ENCODE results near the gene APOH. TPM values are rescaled to one million over a fixed set of nuclear protein-coding genes. Genes with fewer than 3 reads are reported as not detected.

The APOH gene
- polyA plus RNA-seq, 3 donors: 0.28 to 0.86 (median 0.51) TPM

DNA sequence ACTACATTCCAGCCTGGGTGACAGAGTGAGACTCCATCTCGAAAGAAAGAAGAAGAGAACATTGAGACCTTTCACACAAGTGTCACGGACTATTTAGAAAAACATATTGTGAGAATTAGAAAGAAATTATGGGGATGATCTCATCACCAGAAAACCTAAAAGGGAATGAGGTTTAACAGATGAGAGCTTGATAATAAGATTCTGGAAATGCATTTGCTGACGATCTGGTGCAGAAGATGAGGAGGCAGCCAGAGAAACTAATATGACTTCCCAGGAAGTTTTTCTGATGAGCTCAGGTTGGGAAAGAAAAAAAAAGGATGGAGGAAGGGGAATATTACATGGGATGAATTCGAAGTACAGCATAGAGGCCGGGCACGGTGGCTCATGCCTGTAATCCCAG lies 10.8 kb upstream of the APOH start:
- DNase-seq (ENCODE audit: low read depth in 3 of 3, low spot score in 2 of 3): no peak

DNA sequence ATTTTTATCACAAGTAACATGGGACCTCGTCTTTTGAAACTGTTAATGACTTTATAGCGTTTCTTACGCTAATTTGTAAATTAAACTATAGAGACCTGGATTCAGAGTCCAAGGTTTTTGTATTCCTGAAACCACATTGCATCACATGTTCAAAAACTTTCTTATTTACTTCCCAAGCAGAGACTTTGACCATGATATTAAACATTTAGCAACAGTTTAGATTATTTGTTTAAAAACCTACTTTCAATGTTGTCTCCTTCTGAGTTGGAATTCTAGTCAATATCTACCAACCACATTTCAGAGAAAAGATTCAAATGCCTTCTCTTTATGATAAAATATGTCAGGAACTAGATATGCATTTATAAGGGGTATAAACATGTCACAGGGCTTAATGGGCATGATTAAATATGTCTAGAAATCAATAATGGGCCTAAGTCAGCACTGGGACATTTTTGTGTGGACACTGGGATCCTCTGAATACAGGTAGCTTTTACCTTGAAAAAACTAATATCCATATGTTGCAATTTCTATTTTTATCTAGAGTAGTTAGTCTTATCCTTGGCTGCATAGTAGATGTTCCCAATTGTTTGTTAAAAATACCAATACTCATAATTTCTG lies 6.3 kb upstream of the APOH start:
- no peak for DNase-seq (ENCODE audit: low read depth in 3 of 3, low spot score in 2 of 3)

DNA sequence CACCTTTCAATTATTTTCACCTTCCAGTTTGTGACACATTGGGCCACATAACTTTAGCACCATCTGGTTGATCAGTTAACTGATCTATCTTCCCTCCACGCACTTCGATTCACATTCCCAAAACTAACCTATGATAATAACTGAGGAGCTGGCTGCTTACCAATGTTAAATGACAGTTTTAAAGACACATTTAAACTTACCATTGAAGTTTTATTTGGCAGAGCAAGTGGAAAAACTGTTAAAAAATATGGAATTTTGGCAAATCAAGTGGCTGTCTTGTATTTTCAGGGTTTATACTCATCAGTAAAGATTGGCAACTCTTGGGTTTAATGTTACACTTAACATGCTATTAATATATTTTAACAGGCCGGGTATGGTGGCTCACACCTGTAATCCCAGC lies 5.4 kb upstream of the APOH start:
- no peak for DNase-seq (ENCODE audit: low read depth in 3 of 3, low spot score in 2 of 3)

DNA sequence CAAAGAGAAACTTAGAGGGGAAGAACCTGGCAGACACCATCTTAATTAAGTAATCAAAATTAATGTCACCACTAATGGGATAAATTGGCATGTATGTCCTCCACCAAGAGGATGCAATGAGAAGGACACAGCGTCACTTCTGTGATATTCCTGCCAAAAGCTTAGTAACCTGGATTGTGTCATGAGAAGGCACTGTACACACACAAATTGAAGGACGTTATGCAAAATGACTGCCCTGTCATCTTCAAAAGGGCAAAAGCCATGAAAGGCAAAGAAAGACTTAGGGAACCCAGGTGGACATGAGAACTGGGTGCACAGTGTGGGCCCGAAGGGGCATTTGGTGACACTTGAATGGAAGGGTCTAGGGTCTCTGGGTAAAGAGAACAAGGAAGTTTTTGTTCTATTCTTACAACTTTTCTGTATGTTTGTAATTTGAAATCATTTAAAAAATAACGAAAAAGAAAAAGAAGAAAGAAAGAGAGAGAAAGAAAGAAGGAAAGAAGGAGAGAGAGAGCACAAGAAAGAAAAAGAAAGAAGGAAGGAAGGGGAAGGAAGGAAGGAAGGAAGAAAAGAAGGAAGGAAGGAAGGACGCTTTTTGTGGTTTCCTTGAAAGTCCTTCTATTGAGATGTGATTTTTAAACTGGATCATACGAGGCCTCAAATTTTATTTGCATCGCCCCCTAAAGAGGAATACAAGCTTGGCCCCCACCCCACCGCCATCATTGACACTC lies 4.0 kb upstream of the APOH start:
- no peak for DNase-seq (ENCODE audit: low read depth in 3 of 3, low spot score in 2 of 3)

DNA sequence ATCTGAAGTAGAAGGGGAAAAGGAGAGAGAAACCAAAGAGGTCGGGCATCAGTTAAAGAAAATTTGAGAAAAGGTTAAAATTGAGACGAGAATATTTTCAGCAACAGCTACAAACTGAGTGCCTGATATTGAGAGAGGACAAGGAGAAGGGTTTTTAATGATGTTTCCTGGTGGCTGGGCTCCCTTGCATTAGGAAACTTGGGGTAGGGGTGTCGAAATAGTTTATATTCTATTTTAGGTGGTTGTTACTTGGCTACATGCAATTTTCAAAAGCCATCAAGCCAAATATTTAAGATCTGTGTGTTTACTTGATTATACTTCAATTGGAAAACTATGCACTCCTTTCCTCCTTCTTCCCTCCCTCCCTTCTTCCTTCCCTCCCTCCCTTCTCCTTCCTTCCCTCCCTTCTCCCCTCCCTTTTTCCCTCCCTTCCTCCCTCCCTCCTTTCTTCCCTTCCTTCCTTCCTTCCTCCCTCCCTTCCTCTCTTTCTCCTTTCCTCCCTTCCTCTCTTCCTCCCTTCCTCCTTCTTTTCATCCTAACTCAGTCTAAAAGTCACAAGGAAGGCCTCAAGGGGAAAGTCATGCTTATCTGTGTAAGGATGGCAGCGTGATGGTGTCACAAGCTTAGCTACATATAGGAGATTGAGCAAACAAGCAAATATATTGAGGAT lies 1.8 kb upstream of the APOH start:
- DNase-seq (ENCODE audit: low read depth in 3 of 3, low spot score in 2 of 3): no peak

DNA sequence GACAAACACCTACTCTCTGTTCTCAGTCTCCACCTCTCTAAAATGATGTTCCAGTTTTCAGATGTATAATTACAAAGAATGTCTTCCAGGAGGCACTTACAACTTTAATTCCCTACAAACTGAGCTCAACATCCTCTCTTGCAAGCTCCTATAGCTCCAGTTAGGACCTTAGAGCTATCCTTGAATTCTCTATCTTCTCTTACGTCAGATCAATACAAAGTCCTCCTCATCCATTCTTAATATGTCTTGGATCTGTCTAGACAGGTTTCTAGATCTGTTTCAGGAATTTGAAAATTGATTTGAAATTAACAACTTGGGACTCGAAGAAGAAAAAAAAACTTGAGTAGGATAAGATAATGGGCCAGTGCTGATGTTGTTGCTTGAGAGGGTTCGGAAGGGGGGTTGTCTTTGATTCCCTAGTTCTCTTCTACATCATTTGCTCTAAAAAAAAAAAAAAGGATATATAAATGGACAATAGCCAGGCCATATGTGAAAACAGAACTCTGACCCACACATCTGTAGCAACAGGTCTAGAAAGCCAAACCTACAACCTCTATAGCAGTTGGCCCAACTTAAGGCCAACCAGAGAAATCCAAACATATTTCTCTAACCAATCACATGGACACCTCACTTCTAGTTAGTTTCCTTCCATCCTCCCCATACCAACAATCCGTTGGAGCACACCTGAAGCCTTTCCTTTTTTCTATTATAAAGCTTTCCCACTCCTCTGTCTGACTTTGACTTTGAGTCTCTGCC lies 746 bp upstream of the APOH start:
- DNase-seq (ENCODE audit: low read depth in 3 of 3, low spot score in 2 of 3): no peak

DNA sequence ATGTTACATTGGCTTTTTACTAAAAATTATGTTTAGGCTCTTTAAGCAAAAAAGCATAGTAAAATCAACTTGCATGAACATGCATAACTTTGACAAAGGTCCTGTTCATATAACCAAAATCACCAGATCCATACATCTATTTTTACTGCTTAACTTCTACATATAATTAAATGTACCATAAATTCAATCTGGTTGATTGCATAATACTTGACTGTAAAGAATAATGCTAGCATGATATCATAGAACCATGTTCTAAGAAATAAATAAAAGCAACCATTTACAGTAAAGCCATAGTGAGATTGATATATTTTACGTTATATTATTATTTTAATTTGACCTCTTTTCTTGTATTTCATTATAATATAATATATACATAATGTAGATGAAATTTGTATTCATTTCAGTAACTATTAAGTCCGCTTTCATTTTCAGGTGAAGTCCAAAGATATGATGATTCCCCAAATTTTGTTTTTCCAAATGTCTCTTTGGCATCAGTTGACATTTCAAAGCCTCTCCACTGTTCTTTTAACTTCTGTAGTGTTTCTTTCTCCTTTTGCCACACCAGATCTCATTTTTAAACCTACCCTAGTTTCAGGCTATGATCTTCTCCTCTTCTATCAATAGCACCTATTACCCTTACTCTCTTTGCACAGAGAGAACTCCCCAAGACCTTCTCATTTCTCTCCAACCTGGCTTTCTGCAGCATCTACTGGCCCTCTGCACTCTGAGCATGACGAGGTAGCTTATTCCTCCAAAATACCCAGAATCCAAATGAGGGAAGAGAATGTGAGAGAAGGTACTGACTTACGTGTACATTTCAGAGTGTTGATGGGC lies 1.8 kb downstream of the APOH start:
- no peak for DNase-seq (ENCODE audit: low read depth in 3 of 3, low spot score in 2 of 3)

DNA sequence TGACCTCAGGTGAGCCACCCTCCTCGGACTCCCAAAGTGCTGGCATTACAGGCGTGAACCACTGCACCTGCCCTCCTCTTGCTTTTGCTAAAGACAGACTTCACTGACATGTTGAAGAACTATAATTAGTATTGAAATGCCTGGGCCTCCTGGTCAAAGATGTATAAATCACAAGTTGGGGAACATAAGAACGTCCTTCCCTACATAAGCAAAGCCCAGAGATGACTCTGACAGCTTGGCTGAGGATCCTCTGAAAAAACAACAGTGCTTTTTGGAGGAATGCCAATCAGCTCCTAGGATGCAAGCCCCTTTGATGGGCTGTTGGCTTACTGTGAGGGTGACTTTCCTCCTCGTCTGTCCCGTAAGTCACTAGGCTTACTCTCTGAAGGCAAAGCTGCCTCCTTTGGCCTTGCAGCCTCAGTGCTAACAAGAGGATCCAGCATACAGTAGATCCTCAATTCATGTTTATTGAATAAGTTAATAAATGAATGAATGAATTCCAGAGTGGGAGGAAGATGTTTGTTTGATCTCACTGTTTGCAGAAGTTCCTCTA lies 6.3 kb downstream of the APOH start:
- no peak for DNase-seq (ENCODE audit: low read depth in 3 of 3, low spot score in 2 of 3)

DNA sequence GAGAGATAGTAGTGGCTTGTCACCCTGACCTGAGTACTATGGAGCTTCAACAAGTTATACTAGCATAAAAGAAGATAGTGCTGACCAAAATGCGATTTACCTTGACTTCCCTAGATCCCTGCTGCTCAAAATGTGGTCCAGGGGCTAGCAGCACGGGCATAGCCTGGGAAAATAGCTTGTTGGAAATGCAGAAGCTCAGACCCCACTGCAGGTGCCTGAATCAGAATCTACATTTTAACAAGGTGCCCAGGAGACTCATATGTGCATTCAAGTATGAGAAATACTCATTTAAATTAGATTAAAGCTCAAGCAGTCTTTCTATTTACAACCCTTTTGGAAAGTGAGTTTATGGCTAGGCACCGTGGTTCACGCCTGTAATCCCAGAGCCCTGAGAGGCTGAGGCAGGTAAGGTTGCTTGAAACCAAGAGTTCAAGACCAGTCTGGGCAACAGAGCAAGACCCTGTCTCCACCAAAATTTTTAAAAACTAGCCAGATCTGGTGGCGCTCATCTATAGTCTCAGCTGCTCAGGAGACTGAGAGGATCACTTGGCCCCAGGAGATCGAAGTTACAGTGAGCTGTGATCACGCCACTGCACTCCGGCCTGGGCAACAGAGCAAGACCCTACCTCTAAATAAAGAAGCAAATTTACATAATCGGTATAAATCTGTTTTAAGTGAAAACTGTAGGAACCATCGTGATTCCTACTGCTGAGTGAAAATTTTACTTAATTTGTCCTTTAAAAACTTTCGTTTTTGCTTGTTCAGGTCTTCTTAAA lies 7.3 kb downstream of the APOH start:
- no peak for DNase-seq (ENCODE audit: low read depth in 3 of 3, low spot score in 2 of 3)

DNA sequence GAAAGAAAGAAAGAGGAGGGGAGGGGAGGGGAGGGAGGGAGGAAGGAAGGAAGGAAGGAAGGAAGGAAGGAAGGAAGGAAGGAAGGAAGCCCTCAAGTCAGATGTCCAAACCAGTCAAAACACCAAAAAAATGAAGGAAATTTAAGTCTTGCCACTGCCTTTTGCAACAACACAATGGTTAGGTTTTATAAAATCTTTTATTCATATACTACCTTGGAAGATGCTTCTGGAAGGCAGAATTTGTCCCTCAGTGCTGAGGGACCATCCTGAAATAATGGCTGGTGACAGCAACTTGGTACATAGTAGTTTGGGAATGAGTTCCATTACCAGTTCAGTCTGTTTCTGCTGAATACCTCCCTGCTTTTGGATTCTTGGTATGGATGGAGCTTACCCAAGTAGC lies 7.9 kb downstream of the APOH start:
- DNase-seq (ENCODE audit: low read depth in 3 of 3, low spot score in 2 of 3): no peak

DNA sequence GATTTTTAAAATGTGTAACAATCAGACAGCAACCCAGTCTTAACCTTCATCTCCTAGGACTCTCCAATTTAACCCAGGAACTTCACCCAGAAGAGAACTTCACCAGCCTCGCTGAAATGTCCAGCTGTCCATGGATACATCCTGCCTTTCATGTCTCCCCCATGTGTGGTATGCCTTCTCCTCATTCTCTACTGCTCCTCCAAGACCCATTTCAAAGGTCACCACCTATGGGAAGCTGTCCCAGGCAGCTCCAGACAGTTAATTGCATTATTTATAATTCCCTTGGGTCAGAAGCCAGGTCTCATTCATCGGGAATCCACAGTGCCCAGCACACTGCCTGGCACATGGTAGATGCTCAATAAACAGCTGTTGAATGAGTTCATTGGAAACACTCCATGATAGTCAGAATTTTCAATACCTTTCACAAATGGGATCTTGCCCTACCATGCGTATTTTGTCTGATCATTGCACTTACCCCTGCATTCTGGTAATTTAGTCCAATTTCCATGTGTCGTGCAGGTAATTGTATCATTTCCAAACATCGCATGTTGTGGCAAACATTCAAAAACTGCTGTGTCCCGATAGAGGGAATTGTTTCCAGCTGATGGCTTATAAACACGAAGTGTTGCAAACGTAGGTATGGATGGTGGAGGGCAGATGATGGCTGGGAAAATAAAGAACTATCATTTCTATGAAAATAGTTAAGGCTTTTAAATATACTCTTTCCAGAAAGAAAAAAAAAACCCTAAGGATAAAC lies 9.0 kb downstream of the APOH start:
- DNase-seq (ENCODE audit: low read depth in 3 of 3, low spot score in 2 of 3): no peak

DNA sequence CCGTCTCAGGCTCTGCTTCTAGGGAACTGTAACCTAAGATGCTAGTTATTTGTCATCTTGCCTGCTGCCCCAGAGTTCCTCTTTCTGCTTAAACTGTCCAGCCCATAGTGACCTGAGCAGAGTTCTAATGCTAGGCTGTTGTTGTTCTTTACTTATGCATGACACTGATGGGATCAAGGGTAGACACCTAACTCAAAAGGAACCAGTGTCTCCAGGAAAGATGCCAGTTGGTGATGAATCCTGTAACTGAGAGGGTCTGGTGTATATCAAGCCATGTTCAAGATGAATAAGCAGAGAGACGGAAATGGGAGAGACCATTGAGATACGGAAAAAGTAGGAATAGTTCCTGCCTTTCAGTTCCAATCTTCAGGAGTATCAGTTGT lies 13.7 kb downstream of the APOH start:
- no peak for DNase-seq (ENCODE audit: low read depth in 3 of 3, low spot score in 2 of 3)

DNA sequence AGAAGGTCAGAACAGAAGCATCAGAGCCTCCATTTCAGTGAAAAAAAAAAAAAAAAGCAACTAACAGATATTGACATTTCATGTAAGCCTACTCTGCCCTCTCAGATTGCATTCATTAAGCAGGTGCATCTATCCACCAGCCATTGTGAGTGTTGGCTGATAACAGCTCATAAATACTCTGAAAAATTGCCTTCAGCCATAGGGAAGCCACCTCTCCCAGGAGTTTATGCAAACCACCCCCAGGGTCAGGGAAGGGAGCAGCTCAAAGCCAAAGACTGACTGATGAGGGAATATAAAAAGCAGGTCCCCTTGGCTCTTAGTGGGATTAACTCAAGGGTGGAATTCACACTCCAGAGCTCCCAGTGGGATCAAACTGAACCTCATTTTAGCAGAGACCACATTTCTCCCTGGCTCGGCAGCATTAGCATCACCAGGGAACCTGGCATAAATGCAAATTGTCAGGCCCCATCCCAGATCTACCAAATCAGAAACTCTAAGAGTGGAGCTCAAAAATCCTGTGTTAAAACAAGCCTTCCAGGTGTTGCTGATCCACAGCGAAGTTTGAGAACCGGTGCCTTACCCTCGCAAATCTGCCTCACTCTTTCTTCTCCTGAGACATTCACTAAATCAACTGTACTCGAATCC lies 14.2 kb downstream of the APOH start:
- no peak for DNase-seq (ENCODE audit: low read depth in 3 of 3, low spot score in 2 of 3)

DNA sequence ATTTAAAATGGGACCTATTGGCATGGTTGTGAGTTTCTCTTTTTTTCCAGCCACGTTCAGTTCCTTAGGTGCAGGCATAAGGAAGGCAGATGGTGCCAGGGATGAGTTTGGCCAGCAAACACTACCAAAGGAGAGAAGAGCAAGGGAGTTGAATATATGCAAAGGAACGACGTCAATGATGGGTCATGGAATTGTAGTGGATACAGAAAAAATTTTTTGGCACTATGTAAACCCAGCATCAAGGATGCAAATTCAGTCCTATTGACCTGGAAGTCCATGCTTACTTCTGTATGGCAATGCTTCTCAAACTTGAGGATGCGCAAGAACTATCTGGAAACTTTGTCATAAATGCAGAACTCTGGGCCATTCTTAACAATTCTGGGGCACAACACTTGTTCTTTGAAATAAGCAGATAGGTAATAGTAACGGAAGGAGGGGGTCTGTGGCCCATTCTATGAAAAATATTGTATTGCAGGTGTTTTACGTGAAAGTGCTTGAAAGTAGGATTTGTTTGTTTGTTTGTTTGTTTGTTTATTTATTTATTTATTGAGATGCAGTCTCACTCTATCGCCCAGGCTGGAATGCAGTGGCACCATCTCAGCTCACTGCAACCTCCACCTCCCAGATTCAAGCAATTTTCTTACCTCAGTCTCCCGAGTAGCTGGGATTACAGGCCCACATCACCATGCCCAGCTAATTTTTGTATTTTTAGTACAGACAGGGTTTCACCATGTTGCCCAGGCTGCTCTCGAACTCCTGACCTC lies 18.0 kb downstream of the APOH start:
- no peak for DNase-seq (ENCODE audit: low read depth in 3 of 3, low spot score in 2 of 3)

DNA sequence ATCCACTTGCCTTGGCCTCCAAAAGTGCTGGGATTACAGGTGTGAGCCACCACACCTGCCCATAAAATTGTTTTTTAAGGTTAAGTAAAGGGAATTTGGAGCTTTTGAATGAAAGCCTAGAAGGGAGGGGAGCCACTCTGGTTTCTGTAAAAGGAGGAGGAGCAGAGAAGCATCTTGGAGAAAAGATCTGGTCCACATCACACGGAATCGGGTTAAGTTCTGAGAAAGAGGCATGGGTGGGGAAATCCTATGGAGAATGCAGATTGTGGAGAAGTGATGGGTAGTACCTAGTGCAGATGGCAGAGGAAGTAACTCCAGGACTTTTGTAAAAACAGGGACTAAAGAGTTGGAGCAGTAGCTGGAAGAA lies 19.0 kb downstream of the APOH start:
- no peak for DNase-seq (ENCODE audit: low read depth in 3 of 3, low spot score in 2 of 3)

DNA sequence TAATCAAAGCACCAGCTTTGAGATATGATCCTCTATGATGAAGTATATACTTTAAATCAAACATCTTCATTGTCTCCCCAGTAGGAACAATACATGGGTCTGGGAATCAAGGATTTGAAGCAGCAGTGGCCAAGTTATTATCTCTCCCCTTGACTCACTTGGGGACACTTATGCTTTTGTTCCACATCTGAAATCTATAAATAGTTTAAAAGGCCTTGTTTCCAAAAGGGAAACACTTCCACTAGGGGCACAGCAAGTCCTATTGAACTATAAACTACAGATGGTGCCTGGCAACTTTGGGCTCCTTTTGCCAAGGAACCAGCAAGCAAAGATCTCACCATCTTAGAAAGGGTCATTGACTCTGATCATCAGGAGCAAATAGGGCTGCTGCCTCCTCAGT lies 21.3 kb downstream of the APOH start:
- no peak for DNase-seq (ENCODE audit: low read depth in 3 of 3, low spot score in 2 of 3)

DNA sequence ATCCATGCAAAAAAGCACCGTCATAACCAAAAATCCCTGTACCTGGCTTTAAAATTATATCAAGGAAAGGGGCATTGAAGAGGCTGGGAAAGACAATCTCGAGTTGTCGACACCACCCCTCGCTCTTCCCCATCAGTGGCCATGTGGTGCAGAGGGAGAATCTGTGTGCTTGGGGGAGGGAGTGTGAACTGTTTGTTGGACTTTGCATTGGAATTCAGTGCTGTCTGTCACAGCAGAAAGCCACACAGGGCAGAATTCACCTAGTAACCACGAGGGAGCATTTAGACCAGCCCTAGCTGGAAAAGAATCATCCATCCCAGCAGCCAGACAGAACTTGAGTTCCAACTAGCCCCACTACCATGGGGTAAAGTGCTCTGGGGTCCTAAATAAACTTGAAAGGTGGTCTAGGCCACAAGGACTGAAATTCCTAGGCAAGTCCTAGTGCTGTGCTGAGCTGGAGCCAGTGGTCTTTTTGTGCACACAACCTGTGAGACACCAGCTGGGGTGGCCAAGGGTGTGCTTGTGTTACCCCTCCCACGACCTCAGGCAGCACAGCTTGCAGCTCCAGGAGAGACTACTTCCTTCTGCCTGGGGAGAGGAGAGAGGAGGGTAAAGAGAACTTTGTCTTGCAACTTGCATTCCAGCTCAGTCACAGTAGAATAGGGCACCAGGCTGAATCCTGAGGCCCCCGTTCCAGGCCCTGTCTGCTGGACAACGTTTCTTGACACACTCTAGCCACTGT lies 25.8 kb downstream of the APOH start:
- DNase-seq (ENCODE audit: low read depth in 3 of 3, low spot score in 2 of 3): no peak
